DMS114 treated with DMSO at 0.1 percent for 48 hours (cell line): ENCODE measurements around the gene CBFA2T2.
"Not testable (repeated sequence)": the region's sequence is repeated elsewhere in the genome, so short reads cannot be mapped to it uniquely, and the experiment has no call there.

ENCODE experiments used
- DNase-seq: peaks from one replicate; lab custom pipeline; 2025; ENCODE audit not compliant: unreplicated experiment; lab: John Stamatoyannopoulos, UW

The CBFA2T2 gene

GRCh38 chr20:33689973-33690372 lies 200.1 kb downstream of the CBFA2T2 start:
- DNase-seq: no peak

- no peak for DNase-seq
Measured at GRCh38 chr20:33693289-33693688, 203.4 kb downstream of the CBFA2T2 start.

GRCh38 chr20:33693741-33694638 lies 204.1 kb downstream of the CBFA2T2 start:
- no peak for DNase-seq

GRCh38 chr20:33694639-33695012 lies 204.7 kb downstream of the CBFA2T2 start:
- DNase-seq: no peak

- no peak for DNase-seq
Measured at GRCh38 chr20:33696448-33696847, 206.6 kb downstream of the CBFA2T2 start.

- no peak for DNase-seq
Measured at GRCh38 chr20:33697129-33697528, 207.2 kb downstream of the CBFA2T2 start.

GRCh38 chr20:33698966-33699365 lies 209.1 kb downstream of the CBFA2T2 start:
- DNase-seq: not testable (repeated sequence)
